ENCODE data around the gene CDR2. TPM values are rescaled to one million over a fixed set of nuclear protein-coding genes. Genes with fewer than 3 reads are reported as not detected.

CDR2 gene
- total and polyA plus RNA-seq, 9 of the 15 experiments (the other 6 are each of a cell fraction or from before 2014, with no cell fraction given) = 4.6 to 30.3 (median 19.9) TPM

GRCh38 chr16:22297871-22298733, 76.3 kb downstream of the CDR2 start (continued):
- TF ChIP-seq THRB (CRISPR knock-in tag; conservative IDR thresholded peaks at IDR 0.05) = peak; percentile 92
- TF ChIP-seq ZFP30 (CRISPR knock-in tag; IDR thresholded peaks at IDR 0.05; ENCODE audit: borderline replicate concordance) = no peak
- TF ChIP-seq IRF2 (CRISPR knock-in tag; IDR thresholded peaks at IDR 0.05) = no peak
- TF ChIP-seq ZNF280B (CRISPR knock-in tag; IDR thresholded peaks at IDR 0.05) = no peak
- no peak for TF ChIP-seq ZNF780A (CRISPR knock-in tag; IDR thresholded peaks at IDR 0.05)
- TF ChIP-seq TBP (optimal IDR thresholded peaks at IDR 0.05; ENCODE audit: low read depth, low read length) = peak; percentile 100
- no peak for TF ChIP-seq THRAP3 (IDR thresholded peaks at IDR 0.05; ENCODE audit: borderline replicate concordance)
- peak; percentile 42 for TF ChIP-seq ETV1 (tag; conservative IDR thresholded peaks at IDR 0.05; ENCODE audit: low read depth)
- TF ChIP-seq TRIM24 (IDR thresholded peaks at IDR 0.05) = no peak
- TF ChIP-seq TSC22D4 (tag; IDR thresholded peaks at IDR 0.05) = no peak
- TF ChIP-seq ELF4 (CRISPR knock-in tag; IDR thresholded peaks at IDR 0.05) = peak; percentile 75
- TF ChIP-seq ARID3B (CRISPR knock-in tag; IDR thresholded peaks at IDR 0.05; ENCODE audit: borderline replicate concordance) = no peak
- no peak for TF ChIP-seq BRCA1 (IDR thresholded peaks at IDR 0.05)
- TF ChIP-seq BRCA1 (CRISPR knock-in tag; IDR thresholded peaks at IDR 0.05) = 0 out of 2 replicates have a peak, but pooled peaks have one; percentile 16
- TF ChIP-seq ZNF512 (tag; IDR thresholded peaks at IDR 0.05) = no peak
- TF ChIP-seq BMI1 (IDR thresholded peaks at IDR 0.05; ENCODE audit: low read length) = no peak
- TF ChIP-seq BRD9 (IDR thresholded peaks at IDR 0.05; ENCODE audit: low read depth, partially characterized antibody) = peak; percentile 69
- peak; percentile 28; the same call in 1 of the 2 replicates for TF ChIP-seq HDAC2 (IDR thresholded peaks at IDR 0.05)
- no peak for TF ChIP-seq HDGF (IDR thresholded peaks at IDR 0.05)
- TF ChIP-seq PPARD (CRISPR knock-in tag; IDR thresholded peaks at IDR 0.05) = no peak
- peak; percentile 24; the same call in 1 of the 2 replicates for TF ChIP-seq ZBTB1 (CRISPR knock-in tag; IDR thresholded peaks at IDR 0.05; ENCODE audit: borderline replicate concordance, low read depth)
- TF ChIP-seq SAFB2 (IDR thresholded peaks at IDR 0.05; ENCODE audit: borderline replicate concordance, low read depth, low read length, severe bottlenecking) = no peak
- TF ChIP-seq BCOR (IDR thresholded peaks at IDR 0.05) = peak; percentile 10; the same call in 1 of the 2 replicates
